Measurements from ENCODE around the gene LRRTM3. TPM values are rescaled to one million over a fixed set of nuclear protein-coding genes. Genes with fewer than 3 reads are reported as not detected.
A peak's percentile ranks its signal among the peaks of the same experiment; 100 is the strongest.

LRRTM3 gene
- total RNA-seq, 1 donor from 2014 or later = 2.8 TPM

- Mint-ChIP-seq H3K27me3 (ENCODE audit: low read depth) (peaks cover 35% of the 10 kb centered on the region), H3K4me3 (peak overlapping the region; percentile 12), H3K9me3 (no peaks in the 10 kb centered on the region), H3K4me1 (peaks cover 42% of the 10 kb centered on the region), H3K36me3 (ENCODE audit: low read depth) (no peaks in the 10 kb centered on the region), H3K27ac (ENCODE audit: unreplicated experiment) (no peak overlapping the region)
- no peak for TF ChIP-seq CTCF (conservative IDR thresholded peaks at IDR 0.05)
- DNase-seq (ENCODE audit: low read depth, low spot score) = no peak
These were observed 6.1 kb downstream of the LRRTM3 start for GRCh38 chr10:66931949-66932343.

GRCh38 chr10:66934711-66935110 is 8.9 kb downstream of the LRRTM3 start:
- peaks cover 15% of the 10 kb centered on the region for H3K4me1 Mint-ChIP-seq
- H3K27me3 Mint-ChIP-seq (ENCODE audit: low read depth) = peaks cover 7% of the 10 kb centered on the region
- peaks cover 3% of the 10 kb centered on the region for H3K9me3 Mint-ChIP-seq
- TF ChIP-seq CTCF (conservative IDR thresholded peaks at IDR 0.05) = no peak
- no peak overlapping the region for H3K27ac Mint-ChIP-seq (ENCODE audit: unreplicated experiment)
- no peaks in the 10 kb centered on the region for H3K36me3 Mint-ChIP-seq (ENCODE audit: low read depth)
- no peak for DNase-seq (ENCODE audit: low read depth, low spot score)
- H3K4me3 Mint-ChIP-seq = no peak overlapping the region

- Mint-ChIP-seq H3K36me3 (ENCODE audit: low read depth) (peaks cover 4% of the 10 kb centered on the region), H3K4me1 (peaks cover 21% of the 10 kb centered on the region), H3K27me3 (ENCODE audit: low read depth) (no peaks in the 10 kb centered on the region), H3K4me3 (no peak overlapping the region), H3K9me3 (peaks cover 6% of the 10 kb centered on the region), H3K27ac (ENCODE audit: unreplicated experiment) (peak overlapping the region; percentile 29)
- no peak for DNase-seq (ENCODE audit: low read depth, low spot score)
- TF ChIP-seq CTCF (conservative IDR thresholded peaks at IDR 0.05) = no peak
These were observed 15.1 kb downstream of the LRRTM3 start for GRCh38 chr10:66940965-66941364.

- H3K4me1 Mint-ChIP-seq = peaks cover 21% of the 10 kb centered on the region
- no peak for DNase-seq (ENCODE audit: low read depth, low spot score)
- no peak for TF ChIP-seq CTCF (conservative IDR thresholded peaks at IDR 0.05)
- peaks cover 5% of the 10 kb centered on the region for H3K36me3 Mint-ChIP-seq (ENCODE audit: low read depth)
- H3K27ac Mint-ChIP-seq (ENCODE audit: unreplicated experiment) = no peak overlapping the region
- H3K9me3 Mint-ChIP-seq = peaks cover 6% of the 10 kb centered on the region
- H3K4me3 Mint-ChIP-seq = no peak overlapping the region
- H3K27me3 Mint-ChIP-seq (ENCODE audit: low read depth) = no peaks in the 10 kb centered on the region
These were observed 15.7 kb downstream of the LRRTM3 start for GRCh38 chr10:66941491-66941890.

- Mint-ChIP-seq H3K36me3 (ENCODE audit: low read depth) (peaks cover 7% of the 10 kb centered on the region), H3K9me3 (peaks cover 6% of the 10 kb centered on the region), H3K27ac (ENCODE audit: unreplicated experiment) (no peak overlapping the region), H3K4me3 (no peak overlapping the region), H3K4me1 (peaks cover 21% of the 10 kb centered on the region), H3K27me3 (ENCODE audit: low read depth) (no peaks in the 10 kb centered on the region)
- DNase-seq (ENCODE audit: low read depth, low spot score) = no peak
- no peak for TF ChIP-seq CTCF (conservative IDR thresholded peaks at IDR 0.05)
These were observed 16.6 kb downstream of the LRRTM3 start for GRCh38 chr10:66942407-66942806.

- Mint-ChIP-seq H3K4me1 (peaks cover 21% of the 10 kb centered on the region), H3K27ac (ENCODE audit: unreplicated experiment) (no peak overlapping the region), H3K36me3 (ENCODE audit: low read depth) (peaks cover 7% of the 10 kb centered on the region), H3K27me3 (ENCODE audit: low read depth) (no peaks in the 10 kb centered on the region), H3K9me3 (peaks cover 3% of the 10 kb centered on the region), H3K4me3 (no peak overlapping the region)
- TF ChIP-seq CTCF (conservative IDR thresholded peaks at IDR 0.05) = no peak
- DNase-seq (ENCODE audit: low read depth, low spot score) = no peak
These were observed 17.8 kb downstream of the LRRTM3 start for GRCh38 chr10:66943590-66943989.

All from neural crest cell (in vitro differentiated cells).